ENCODE data around the gene HSPA1L.
A peak's percentile ranks its signal among the peaks of the same experiment; 100 is the strongest.
"Not testable (repeated sequence)": the region's sequence is repeated elsewhere in the genome, so short reads cannot be mapped to it uniquely, and the experiment has no call there.

The HSPA1L gene

DNA sequence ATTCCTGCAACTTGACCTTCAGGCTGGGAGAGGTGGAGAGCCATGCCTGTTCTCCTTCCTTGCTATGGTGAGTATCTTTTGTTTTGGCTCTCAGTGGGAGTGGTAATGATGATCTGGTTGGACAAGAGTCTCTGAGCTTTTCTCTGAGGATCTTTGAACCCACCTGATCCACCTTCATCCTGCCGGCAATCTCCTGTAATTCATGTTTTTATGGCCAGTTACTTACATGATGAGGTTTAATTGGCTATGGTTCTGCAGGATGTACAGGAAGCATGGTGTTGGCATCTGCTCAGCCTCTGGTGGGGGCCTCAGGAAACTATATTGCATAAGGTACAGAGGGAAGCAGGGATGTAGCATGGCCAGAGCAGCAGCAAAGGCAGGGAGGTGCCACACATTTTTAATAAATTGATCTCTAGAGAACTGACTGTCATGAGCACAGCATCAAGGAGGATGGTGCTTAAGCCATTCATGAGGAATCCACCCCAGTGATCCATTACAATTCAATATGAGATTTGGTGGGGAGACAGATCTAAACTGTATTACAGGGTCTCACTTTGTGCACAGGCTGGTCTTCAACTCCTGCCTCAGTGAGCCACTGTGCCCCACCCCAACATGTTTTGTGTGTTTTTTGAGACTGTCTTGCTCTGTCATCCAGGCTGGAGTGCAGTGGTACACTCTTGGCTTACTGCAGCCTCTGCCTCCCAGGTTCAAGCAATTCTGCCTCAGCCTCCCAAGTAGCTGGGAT is 22.5 kb upstream of the HSPA1L start:
- DNase-seq (ENCODE audit: low read depth in 3 of 3, low spot score in 1 of 3): no peak

DNA sequence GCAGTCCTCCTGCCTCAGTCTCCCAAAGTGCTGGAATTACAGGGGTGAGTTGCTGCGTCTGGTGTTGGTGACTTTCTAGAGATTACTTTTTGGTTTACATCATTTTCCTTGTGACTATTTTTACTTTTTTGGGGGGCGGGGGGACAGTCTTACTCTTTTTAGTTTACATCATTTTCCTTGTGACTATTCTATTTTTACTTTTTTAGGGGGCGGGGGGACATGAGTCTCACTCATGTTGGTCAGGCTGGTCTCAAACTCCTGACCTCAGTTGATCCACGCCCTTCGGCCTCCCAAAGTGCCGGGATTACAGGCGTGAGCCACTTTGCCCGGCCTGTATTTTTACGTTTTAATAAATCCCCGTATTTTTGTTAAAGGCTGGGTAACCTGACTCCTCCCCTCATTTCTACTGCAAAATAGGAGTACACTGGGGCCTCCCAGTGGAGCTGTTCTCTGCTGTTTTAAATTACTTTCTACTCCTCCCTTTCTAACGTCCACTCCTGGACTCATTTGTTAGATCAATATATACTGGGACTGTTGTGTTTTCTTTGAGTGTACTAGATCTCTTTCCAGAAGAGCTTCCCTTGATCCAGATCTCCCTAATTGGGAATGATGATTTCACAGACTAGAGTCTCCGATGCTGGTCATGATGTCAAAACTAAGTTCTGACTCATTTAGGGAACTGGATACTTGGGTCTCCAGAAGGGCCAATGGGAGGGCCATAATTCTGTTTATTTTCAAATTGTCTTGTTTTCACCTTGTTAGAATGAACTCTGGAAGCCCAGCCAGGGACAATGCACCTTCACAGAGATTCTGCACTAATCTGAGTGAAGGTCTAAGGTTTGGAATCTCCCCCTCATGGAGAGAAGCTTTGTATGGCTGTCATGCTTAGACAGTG is 21.6 kb upstream of the HSPA1L start:
- DNase-seq (ENCODE audit: low read depth in 3 of 3, low spot score in 1 of 3): no peak

DNA sequence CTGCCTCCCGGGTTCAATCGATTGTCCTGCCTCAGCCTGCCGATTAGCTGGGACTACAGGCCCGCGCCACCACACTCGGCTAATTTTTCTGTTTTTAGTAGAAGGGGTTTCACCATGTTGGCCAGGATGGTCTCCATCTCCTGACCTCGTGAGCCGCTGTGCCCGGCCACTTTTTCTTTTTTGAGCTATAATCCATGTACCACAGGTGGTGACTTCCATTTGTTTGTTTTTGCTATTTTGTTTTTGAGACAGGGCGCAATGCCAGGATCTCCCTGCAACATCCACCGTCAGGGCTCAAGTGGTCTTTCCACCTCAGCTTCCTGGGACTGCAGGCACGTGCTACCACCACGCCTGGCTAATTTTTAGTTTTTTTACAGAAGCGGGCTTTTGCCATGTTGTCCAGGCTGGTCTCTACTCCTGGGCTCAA is 21.0 kb upstream of the HSPA1L start:
- no peak for DNase-seq (ENCODE audit: low read depth in 3 of 3, low spot score in 1 of 3)

DNA sequence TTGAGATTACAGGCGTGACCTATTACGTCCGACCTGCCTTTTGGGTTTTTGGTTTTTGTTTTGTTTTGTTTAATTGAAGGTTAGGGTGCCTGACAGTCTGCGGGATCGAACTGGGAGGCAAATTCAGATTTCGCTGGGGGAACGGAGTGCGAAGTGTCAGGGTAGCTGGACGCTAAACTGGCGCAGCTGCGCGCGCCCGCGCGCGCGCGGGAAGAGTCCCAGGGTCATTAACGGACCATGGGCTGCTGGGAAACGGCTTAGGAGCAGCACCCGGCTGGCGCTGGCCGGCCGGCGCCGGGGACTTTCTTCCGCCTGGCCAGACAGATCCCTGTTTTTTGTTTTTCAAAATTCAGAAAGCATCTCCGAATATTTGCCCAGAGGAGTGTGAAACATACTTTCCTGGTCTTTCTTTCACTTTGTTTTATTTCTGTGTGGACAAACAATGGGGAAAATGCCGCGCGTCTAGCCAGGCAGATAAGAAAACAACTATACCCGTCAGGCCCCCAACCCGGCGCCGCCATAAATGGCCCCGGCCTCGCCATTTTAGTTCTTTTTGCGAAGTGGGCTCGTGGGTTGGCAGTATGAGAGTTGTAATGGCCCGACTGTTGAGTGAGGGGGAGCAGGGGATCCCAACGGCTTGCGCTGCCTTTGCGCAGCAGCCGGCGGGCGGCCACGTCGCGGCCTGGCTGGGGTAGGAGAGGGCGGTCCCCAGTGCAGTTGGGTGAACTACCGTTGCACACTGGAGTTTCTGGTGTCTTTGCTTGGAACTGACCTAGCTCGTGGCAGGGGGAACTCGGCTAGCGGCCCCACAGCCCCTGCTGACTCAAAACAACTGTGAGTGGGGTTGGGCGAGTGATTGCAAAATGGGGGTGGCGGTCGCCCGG is 19.5 kb upstream of the HSPA1L start:
- DNase-seq (ENCODE audit: low read depth in 3 of 3, low spot score in 1 of 3): peak; percentile 64 to 71 (median 65)

DNA sequence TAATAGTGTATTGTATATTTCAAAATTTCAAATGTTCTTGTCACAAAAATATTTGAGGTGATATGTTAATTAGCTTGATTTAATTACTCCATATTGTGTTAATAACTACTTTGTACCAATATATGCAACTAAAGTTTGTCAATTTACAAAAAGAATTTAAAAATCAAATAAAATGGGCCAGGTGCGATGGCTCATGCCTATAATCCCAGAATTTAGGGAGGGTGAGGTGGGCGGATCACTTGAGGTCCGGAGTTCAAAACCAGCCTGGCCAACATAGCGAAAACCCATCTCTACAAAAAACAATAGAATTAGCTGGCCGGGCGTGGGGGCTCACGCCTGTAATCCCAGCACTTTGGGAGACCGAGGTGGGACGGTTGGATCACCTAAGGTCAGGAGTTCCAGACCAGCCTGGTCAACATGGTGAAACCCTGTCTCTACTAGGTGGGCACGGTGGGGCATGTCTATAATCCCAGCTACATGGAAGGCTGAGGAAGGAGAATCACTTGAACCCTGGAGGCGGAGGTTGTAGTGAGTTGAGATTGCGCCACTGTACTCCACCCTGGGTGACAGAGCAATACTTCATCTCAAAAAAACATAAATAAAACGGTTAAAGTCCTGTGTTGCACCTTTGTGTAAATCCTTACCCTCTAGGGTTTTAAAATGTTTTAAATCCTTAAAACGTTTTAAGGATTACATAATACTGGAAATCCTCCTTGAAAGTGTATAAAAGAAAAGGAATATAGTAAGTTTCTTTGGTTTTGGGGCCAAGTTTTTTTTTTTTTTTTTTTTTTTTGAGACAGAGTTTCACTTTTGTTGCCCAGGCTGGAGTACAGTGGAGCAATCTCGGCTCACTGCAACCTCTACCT is 16.5 kb upstream of the HSPA1L start:
- DNase-seq (ENCODE audit: low read depth in 3 of 3, low spot score in 1 of 3): no peak

DNA sequence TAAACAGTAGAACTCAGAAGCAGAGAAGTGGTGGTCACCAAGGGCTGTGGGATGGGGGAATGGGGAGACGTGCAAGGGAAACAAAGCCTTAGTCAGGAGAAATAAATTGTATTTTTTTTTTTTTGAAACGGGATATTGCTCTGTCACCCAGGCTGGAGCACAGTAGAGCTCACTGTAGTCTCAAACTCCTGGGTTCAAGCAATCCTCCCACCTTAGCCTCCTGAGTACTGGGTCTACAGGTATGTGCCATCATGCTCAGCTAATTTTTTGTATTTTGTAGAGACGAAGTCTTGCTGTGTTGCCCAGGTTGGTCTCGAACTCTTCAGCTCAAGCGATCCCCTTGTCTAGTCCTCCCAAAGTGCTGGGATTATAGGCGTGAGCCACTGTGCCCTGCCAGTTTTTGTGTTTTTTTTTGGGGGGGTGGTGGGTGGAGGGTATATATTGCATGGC is 15.8 kb upstream of the HSPA1L start:
- DNase-seq (ENCODE audit: low read depth in 3 of 3, low spot score in 1 of 3): no peak

DNA sequence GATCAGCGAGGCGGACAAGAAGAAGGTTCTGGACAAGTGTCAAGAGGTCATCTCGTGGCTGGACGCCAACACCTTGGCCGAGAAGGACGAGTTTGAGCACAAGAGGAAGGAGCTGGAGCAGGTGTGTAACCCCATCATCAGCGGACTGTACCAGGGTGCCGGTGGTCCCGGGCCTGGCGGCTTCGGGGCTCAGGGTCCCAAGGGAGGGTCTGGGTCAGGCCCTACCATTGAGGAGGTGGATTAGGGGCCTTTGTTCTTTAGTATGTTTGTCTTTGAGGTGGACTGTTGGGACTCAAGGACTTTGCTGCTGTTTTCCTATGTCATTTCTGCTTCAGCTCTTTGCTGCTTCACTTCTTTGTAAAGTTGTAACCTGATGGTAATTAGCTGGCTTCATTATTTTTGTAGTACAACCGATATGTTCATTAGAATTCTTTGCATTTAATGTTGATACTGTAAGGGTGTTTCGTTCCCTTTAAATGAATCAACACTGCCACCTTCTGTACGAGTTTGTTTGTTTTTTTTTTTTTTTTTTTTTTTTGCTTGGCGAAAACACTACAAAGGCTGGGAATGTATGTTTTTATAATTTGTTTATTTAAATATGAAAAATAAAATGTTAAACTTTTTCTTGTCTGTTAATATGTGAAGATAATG is 14.7 kb upstream of the HSPA1L start:
- DNase-seq (ENCODE audit: low read depth in 3 of 3, low spot score in 1 of 3): no peak

DNA sequence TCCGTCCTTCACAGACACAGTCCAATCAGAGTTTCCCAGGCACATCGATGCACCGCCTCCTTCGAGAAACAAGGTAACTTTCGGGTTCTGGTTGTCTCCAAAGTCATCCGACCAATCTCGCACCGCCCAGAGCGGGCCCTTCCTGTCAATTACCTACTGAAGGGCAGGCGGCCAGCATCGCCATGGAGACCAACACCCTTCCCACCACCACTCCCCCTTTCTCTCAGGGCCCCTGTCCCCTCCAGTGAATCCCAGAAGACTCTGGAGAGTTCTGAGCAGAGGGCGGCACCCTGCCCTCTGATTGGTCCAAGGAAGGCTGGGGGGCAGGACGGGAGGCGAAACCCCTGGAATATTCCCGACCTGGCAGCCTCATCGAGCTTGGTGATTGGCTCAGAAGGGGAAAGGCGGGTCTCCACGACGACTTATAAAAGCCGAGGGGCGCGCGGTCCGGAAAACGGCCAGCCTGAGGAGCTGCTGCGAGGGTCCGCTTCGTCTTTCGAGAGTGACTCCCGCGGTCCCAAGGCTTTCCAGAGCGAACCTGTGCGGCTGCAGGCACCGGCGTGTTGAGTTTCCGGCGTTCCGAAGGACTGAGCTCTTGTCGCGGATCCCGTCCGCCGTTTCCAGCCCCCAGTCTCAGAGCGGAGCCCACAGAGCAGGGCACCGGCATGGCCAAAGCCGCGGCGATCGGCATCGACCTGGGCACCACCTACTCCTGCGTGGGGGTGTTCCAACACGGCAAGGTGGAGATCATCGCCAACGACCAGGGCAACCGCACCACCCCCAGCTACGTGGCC is 12.4 kb upstream of the HSPA1L start, which contains the start of gene HSPA1B:
Gene HSPA1B, plus strand, starts transcription at position 453 of the 794 bp plus-strand sequence. Its CDS starts 213 bp downstream, at position 666.
- DNase-seq (ENCODE audit: low read depth in 3 of 3, low spot score in 1 of 3): peak; percentile 66 to 78 (median 75)

DNA sequence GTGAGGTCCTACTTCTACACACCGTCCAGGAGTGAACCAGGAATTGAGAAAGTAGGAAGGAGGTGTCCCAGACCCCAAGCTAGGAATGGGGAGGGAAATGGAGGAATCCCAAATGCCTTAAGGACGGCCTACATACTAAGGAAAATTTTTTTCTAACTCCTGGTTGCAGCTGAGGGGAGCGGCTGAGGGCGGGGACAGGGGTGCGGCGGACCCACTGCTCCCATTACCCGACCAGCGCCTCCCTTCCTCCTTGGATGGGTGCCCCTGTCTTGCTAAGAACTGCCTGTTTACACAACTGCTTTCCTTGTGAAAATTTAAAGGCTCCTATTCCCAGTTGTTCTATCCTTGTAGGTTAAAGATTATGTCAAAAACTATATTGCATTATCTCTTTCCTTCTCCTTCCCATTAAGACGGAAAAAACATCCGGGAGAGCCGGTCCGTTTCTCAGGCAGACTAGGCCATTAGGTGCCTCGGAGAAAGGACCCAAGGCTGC is 11.8 kb upstream of the HSPA1L start:
- DNase-seq (ENCODE audit: low read depth in 3 of 3, low spot score in 1 of 3): no peak

DNA sequence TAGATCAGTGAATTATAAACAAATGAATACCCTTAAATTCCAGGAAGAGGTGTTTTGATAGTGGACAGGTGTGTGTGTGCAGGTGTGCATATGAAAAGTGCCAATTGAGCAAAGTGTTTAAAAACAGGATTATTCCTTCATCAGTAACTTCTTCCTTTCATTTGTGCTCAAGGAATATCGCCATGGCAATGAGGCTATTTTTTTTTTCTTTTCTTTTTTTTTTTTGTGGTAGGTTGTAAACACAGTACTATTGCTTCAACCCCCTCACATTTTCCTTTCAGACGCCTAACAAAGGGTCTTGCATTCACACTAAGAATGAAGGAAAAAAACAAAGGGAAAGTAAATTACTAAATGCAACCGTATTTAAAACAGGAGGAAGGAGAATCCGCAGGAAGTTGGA is 10.5 kb upstream of the HSPA1L start:
- no peak for DNase-seq (ENCODE audit: low read depth in 3 of 3, low spot score in 1 of 3)

DNA sequence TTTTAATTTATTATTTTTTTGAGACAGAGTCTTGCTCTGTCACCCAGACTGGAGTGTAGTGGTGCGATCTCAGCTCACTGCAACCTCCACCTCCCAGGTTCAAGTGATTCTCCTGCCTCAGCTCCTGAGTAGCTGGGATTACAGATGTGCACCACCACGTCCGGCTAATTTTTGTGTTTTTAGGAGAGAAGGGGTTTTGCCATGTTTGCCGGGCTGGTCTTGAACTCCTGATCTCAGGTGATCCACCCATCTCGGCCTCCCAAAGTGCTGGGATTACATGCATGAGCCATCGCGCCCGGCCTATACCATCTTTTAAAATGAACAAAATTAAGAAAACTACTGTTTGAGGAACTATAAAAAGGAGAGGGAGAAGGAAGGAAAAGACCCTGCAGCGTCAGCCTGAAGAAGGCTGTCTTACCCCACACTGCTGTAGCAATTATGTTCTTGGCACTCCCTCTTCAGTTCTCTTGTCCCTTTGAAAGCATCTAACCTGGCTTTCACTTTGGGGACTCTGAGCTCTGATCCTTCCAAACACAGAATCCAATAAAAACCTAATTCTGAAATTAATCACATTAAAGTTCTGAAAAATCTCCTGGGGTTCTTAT is 8.6 kb upstream of the HSPA1L start:
- DNase-seq (ENCODE audit: low read depth in 3 of 3, low spot score in 1 of 3): not testable (repeated sequence)

DNA sequence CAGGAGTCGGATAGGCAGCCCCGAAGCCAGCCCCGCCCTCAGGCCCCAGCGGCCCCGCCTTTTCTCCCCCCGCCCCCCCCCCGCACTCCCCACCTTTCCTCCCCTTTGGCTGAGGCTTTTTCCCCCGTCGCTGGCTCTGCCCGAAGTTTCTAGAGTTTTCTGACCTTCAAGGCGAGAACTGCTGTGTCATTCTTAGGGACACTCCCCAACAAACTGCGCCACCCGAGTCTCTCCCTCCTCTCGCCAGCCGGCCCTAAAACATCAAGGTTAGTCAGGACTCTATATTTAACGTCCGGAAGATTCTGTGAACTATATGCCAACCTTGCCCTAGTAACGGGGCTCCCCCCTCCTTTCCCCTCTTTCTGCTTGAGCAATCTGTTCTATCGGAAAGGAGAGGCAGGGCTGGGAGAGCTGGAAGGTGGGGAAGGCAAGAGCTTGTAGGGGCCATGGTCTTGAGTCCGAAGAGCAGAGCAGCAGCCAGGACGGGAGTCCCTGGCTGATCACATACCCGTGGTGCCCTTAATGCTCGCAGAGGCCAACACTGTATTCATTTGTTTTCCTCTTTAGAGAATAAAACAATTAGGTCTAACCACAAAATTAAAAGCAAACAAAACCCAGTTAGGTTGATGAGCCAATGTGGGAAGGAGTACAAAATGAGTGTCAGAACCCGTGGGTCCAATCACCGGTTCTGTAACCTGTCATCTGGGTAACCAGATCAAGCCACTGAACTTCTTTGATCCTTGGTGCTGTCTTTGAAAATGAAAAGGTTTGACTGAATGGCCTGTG is 7.1 kb upstream of the HSPA1L start:
- peak in 1 of 3 donors; percentile 45 for DNase-seq (ENCODE audit: low read depth in 3 of 3, low spot score in 1 of 3)

DNA sequence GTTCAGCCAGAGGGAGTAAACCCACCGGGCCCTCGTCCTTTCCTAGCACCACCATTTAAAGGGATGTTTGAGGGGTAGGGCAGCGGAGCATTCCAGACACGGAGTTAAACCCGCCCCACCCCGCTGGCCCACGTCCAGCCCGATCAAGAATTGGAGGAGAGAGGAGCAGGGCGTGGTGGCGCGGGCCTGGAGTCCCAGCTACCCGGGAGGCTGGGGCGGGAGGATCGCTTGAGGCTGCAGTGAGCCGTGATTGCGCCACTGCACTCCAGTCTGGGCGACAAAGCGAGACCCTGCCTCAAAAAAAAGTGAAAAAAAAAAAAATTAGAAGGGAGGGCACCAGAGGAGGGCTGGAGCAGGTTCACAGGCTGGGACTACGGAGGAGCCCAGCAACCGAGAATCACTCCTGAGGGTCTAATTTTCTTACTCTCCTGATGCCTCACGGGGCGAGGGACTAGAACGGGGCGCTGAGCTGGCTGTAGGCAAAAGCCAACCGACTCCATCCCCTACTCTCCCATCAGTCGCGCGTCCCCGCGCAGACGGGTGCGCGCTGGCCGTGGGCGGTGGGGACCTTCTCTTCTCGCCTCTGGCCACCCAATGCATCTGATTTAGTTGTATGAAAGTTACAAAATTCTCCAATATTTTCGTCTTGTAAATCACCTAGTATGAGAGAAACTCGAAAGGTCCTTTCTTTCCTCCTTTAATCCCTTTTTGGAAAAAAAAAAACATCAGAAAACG is 6.4 kb upstream of the HSPA1L start:
- peak in 1 of 3 donors; percentile 66 for DNase-seq (ENCODE audit: low read depth in 3 of 3, low spot score in 1 of 3)

DNA sequence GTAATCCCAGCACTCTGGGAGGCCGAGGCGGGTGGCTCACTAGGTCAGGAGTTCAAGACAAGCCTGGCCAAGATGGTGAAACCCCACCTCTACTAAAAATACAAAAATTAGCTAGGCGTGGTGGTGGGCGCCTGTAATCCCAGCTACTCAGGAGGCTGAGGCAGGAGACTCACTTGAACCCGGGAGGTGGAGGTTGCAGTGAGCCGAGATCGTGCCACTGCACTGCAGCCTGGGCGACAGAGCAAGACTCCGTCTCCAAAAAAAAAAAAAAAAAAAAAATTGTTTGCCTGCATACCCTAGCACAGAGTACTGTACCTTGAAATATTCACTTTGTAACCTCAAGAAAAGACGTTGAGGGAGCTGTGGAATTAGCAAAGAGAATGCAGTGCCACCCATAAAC is 5.3 kb upstream of the HSPA1L start:
- DNase-seq (ENCODE audit: low read depth in 3 of 3, low spot score in 1 of 3): not testable (repeated sequence)

DNA sequence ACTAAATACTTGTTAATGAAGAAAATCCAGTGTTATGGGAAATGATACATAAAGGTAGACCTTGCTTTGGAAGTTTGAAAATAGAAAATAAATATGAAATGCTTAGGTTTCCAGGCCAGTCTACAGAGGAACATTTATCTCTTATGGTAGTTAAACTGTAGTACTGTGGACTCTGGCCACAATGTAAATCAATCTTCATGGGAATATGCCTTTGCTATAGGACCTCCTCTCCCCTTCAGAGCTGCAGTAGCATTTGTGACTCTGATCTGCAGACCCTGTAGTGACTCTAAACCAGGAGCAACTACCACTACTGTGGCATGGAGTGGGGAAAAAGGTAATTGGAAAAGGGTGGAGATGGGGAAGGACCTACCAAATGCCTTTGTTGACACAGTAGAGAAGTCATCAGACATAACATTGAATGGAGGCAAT is 4.8 kb upstream of the HSPA1L start:
- no peak for DNase-seq (ENCODE audit: low read depth in 3 of 3, low spot score in 1 of 3)

DNA sequence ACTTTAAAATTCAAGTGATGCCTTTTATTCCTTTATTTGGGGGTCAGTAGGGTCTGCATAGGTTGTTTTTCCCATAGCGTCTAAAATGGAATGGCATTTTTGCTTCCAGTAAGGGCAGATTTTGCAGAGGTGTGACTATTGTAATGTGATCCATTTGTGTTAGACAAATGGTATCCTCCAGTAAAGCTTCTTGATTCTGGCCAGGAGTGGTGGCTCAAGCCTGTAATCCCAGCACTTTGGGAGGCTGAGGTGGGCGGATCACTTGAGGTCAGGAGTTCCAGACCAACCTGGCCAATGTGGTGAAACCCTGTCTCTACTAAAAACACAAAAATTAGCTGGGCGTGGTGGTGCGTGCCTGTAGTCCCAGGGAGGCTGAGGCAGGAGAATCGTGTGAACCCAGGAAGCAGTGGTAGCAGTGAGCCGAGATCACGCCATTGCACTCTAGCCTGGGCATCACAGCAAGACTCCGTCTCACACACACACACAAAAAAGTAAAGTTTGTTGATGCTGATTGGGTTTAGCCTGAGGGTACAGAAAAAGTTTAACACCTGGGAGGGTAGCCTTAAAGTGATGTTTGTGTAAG is 2.9 kb upstream of the HSPA1L start:
- not testable (repeated sequence) for DNase-seq (ENCODE audit: low read depth in 3 of 3, low spot score in 1 of 3)
